ENCODE data around the gene STAT3.

The STAT3 gene

GRCh38 chr17:42312035-42312284 lies 76.3 kb downstream of the STAT3 start:
- DNase-seq (ENCODE audit: low read depth): no peak
- H3K4me3 ChIP-seq (ENCODE audit: low read depth, low read length): peak overlapping the region; percentile 50
- TF ChIP-seq POLR2A (IDR thresholded peaks at IDR 0.05; ENCODE audit: extremely low read depth, insufficient read length) (no peak), CTCF (IDR thresholded peaks at IDR 0.05; ENCODE audit: low read depth, low read length) (no peak), MAX (IDR thresholded peaks at IDR 0.05; ENCODE audit: low read depth, low read length) (no peak), MYC (IDR thresholded peaks at IDR 0.05; ENCODE audit: low read depth, low read length) (no peak)

DNA sequence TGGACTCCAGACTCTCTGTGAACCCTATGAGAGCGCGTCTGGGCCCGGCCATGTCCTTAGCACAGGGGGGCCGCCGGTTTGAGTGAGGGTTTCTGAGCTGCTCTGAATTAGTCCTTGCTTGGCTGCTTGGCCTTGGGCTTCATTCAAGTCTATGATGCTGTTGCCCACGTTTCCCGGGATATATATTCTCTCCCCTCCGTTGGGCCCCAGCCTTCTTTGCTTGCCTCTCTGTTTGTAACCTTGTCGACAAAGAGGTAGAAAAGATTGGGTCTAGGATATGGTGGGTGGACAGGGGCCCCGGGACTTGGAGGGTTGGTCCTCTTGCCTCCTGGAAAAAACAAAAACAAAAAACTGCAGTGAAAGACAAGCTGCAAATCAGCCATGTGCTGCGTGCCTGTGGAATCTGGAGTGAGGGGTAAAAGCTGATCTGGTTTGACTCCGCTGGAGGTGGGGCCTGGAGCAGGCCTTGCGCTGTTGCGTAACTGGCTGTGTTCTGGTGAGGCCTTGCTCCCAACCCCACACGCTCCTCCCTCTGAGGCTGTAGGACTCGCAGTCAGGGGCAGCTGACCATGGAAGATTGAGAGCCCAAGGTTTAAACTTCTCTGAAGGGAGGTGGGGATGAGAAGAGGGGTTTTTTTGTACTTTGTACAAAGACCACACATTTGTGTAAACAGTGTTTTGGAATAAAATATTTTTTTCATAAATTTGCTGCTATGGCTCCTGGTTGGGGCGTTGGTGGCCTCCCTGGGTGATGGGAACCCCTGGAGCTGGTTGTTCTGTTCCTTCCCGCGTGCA lies 76.8 kb downstream of the STAT3 start:
- DNase-seq (ENCODE audit: low read depth): peak; percentile 96
- peak; percentile 57 for TF ChIP-seq POLR2A (IDR thresholded peaks at IDR 0.05; ENCODE audit: extremely low read depth, insufficient read length)
- peak; percentile 94 for TF ChIP-seq MAX (IDR thresholded peaks at IDR 0.05; ENCODE audit: low read depth, low read length)
- TF ChIP-seq CTCF (IDR thresholded peaks at IDR 0.05; ENCODE audit: low read depth, low read length): no peak
- TF ChIP-seq MYC (IDR thresholded peaks at IDR 0.05; ENCODE audit: low read depth, low read length): peak; percentile 94
- H3K4me3 ChIP-seq (ENCODE audit: low read depth, low read length): peak overlapping the region; percentile 50

DNA sequence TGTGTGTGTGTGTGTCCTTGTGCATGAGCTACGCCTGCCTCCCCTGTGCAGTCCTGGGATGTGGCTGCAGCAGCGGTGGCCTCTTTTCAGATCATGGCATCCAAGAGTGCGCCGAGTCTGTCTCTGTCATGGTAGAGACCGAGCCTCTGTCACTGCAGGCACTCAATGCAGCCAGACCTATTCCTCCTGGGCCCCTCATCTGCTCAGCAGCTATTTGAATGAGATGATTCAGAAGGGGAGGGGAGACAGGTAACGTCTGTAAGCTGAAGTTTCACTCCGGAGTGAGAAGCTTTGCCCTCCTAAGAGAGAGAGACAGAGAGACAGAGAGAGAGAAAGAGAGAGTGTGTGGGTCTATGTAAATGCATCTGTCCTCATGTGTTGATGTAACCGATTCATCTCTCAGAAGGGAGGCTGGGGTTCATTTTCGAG lies 77.4 kb downstream of the STAT3 start:
- TF ChIP-seq MYC (IDR thresholded peaks at IDR 0.05; ENCODE audit: low read depth, low read length) (0 out of 2 replicates have a peak, but pooled peaks have one; percentile 13), MAX (IDR thresholded peaks at IDR 0.05; ENCODE audit: low read depth, low read length) (no peak)
- no peak overlapping the region for H3K4me3 ChIP-seq (ENCODE audit: low read depth, low read length)
- DNase-seq (ENCODE audit: low read depth): no peak

DNA sequence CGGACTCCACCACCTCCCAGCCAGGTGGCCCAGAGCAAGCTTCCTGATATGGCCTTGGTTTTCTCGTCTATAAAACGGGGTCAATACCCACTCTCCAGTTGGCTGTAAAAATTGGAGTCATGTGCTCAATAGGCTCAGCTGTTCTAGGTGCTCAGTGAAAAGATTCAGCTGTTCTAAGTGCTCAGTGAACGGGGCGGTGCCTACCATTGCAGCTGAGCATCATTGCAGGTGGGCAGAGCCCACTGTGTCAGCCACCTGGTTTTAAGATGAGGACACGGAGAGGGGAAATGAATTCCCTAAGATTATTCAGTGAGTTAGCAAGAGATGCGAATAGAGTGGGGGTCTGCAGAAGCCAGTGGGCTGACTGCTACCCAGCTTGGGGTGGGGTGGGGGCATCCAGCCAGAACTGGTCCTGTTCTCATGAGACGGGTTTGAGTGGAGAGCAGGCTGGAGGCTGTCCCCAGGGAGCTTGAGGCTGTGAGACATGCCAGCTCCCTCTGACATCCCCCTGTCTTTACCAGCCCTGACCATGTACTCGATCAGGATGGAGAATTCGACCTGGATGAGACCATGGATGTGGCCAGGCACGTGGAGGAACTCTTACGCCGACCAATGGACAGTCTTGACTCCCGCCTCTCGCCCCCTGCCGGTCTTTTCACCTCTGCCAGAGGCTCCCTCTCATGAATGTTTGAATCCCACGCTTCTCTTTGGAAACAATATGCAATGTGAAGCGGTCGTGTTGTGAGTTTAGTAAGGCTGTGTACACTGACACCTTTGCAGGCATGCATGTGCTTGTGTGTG lies 78.1 kb downstream of the STAT3 start:
- DNase-seq (ENCODE audit: low read depth): no peak
- no peak overlapping the region for H3K4me3 ChIP-seq (ENCODE audit: low read depth, low read length)
- TF ChIP-seq MAX (IDR thresholded peaks at IDR 0.05; ENCODE audit: low read depth, low read length) (no peak), MYC (IDR thresholded peaks at IDR 0.05; ENCODE audit: low read depth, low read length) (no peak), POLR2A (IDR thresholded peaks at IDR 0.05; ENCODE audit: extremely low read depth, insufficient read length) (peak; percentile 12)

DNA sequence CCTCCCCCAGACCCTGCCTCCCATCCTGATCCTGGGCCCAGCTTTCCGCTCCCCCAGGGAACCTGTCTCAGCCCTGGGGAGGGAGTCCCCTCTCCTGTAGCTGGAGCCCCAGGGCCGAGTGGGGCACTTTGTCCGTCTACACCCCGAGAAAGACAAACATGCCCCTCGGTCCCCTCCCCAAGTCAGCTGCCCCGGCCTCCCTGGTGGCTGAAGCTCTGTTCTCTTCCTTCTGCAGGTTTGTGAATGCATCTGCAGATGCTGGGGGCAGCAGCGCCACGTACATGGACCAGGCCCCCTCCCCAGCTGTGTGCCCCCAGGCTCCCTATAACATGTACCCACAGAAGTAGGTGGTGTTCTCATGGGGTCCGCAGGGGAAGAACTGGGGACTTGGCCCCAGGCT lies 79.1 kb downstream of the STAT3 start:
- H3K4me3 ChIP-seq (ENCODE audit: low read depth, low read length): no peak overlapping the region
- no peak for DNase-seq (ENCODE audit: low read depth)

DNA sequence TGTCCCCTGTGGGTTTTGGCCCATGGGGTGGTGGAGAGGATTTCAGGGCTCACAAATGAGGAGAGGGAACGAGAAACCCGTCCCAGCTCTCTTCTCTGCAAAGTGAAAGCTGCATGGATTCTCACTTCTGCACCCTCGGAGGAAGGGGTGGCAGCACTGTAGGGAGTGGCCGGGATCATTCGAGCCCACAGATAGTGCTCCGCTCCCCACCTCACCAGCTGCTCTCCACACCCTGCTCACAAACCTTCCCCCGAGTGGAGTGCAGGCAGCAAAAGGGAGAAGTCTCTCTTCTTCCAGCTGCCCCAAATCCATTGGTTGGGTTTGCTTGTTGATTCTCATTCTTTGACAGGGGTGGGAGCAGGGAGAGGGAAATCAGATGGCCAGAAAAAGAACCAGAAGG lies 79.8 kb downstream of the STAT3 start:
- no peak for DNase-seq (ENCODE audit: low read depth)
- TF ChIP-seq POLR2A (IDR thresholded peaks at IDR 0.05; ENCODE audit: extremely low read depth, insufficient read length): no peak
- H3K4me3 ChIP-seq (ENCODE audit: low read depth, low read length): no peak overlapping the region

More for the DNA sequence above, 79.1 kb downstream of the STAT3 start:
- no peak for TF ChIP-seq CTCF (IDR thresholded peaks at IDR 0.05; ENCODE audit: low read depth, low read length)
- no peak for TF ChIP-seq MAX (IDR thresholded peaks at IDR 0.05; ENCODE audit: low read depth, low read length)

DNA sequence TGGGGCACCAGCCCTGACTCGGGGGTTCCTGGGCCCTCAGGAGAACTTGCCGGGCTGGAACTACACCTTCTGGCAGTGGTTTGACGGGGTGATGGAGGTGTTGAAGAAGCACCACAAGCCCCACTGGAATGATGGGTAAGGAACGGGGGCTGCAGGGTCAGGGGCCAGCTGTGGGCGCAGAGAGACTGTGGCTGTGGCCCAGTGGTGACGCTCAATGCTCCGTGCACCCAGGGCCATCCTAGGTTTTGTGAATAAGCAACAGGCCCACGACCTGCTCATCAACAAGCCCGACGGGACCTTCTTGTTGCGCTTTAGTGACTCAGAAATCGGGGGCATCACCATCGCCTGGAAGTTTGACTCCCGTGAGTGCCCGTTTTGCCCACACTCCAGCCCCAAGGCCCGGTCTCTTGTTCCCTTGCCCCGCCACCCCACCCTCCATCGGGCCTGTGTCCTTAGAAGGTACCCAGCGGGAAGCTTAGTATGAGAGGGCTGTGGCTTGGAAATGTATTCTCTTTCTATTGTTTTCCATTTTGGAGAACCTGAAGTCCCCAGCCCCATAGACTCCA lies 80.8 kb downstream of the STAT3 start:
- H3K4me3 ChIP-seq (ENCODE audit: low read depth, low read length): no peak overlapping the region
- TF ChIP-seq MAX (IDR thresholded peaks at IDR 0.05; ENCODE audit: low read depth, low read length) (no peak), POLR2A (IDR thresholded peaks at IDR 0.05; ENCODE audit: extremely low read depth, insufficient read length) (no peak), MYC (IDR thresholded peaks at IDR 0.05; ENCODE audit: low read depth, low read length) (no peak), CTCF (IDR thresholded peaks at IDR 0.05; ENCODE audit: low read depth, low read length) (no peak)
- no peak for DNase-seq (ENCODE audit: low read depth)
